Measurements from ENCODE around the gene GCK.

Gene GCK

DNA sequence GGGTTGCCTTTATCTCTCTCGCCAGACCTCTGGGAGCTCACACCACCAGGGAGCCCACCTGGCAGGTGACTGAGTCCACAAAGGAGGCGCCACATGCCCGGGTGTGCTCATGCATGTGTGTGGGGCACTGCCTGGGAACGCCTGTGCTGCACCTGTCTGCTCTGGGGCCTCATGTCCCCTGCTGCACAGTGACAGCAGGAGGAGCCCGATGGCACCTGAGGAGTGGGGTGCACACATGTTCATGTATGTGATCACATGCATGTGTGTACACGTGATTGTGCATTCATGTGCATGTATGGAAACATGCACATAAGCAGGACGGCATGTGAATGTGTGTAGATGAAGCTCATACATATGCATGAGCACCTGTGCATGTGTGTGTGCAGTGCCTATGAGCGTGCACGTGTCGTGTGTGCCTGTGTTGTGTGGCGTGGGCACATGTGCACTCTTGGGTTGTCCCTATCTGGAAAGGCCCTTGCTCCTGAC lies 33.6 kb upstream of the GCK start:
- DNase-seq (ENCODE audit: low read depth, low spot score): no peak

GRCh38 chr7:44222074-44222473 lies 32.8 kb upstream of the GCK start:
- no peak for DNase-seq (ENCODE audit: low read depth, low spot score)

GRCh38 chr7:44221231-44221791 lies 32.1 kb upstream of the GCK start:
- peak; percentile 47 for DNase-seq (ENCODE audit: low read depth, low spot score)

DNA sequence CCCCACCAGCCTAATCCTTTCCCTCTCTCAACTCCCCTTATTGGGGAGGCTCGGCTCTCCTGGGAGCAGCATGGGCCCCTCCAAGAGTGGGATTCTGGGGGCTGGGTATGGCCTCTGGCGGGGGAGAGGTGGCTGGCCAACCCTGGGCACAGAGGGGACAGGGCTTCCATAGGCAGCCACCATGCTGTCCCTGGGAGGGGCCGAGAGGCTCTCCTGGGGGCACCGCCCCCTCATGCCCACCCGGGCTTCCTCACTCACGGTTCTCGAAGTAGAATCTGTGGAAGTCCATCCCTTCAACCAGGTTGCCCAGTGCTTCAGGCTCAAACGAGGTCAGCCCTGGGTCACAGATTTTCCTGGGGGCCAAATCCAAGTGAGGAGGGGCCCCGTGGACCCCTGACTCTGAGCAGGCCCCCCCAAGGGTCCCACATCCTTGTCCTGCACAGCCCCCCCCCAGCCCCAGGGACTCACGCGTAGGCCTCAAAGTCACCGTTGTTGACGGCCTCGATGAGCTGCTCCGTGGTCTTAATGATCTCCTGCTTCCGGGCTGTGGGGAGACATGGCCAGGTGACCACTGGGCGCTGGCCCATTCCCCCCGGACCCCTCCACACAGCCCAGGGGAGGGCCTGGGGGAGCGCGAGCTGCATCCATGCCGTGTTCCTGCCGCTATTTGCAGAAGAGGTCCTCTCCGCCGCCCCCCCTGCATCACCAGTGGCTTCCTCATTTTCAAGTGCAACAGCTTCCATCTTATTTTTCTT lies 31.3 kb upstream of the GCK start:
- no peak for DNase-seq (ENCODE audit: low read depth, low spot score)

- DNase-seq (ENCODE audit: low read depth, low spot score): no peak
Observed at GRCh38 chr7:44220046-44220357, 30.8 kb upstream of the GCK start.

DNA sequence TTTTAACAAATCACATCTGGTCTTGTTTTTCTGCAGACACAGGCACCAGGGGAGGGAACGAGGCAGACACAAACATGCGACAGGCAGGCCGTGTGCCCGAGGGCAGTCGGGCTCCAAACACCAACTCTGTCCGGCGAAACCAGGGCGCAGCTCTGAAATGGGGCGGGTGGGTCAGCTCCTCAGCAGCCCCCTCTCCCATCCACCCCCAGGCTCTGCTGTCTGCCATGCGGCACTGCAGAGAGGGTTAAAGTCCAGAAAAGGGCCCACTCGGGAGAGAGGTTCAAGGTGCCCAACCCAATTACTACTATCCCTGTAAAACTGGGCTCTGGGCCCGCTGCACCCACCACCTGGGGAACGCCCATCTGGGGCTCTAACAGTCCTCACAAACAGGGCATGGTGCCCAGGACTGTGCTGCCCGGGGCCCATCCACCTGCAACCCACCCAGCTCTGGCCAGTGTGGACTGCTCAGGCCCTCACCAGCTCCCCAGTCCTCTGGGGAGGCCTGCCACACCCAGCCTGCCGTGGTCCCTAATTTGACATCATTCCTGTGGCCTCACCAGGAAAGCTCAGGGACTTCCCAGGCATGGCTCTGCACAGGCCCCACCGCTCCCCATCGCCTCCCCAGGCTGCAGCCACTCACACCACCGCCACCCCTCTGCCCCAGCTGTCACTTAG lies 30.3 kb upstream of the GCK start:
- DNase-seq (ENCODE audit: low read depth, low spot score): no peak

- peak; percentile 88 for DNase-seq (ENCODE audit: low read depth, low spot score)
Observed at GRCh38 chr7:44218418-44219201, 29.4 kb upstream of the GCK start.

GRCh38 chr7:44217852-44218402 lies 28.7 kb upstream of the GCK start:
- DNase-seq (ENCODE audit: low read depth, low spot score): no peak

- no peak for DNase-seq (ENCODE audit: low read depth, low spot score)
Observed at GRCh38 chr7:44217223-44217714, 28.0 kb upstream of the GCK start.

DNA sequence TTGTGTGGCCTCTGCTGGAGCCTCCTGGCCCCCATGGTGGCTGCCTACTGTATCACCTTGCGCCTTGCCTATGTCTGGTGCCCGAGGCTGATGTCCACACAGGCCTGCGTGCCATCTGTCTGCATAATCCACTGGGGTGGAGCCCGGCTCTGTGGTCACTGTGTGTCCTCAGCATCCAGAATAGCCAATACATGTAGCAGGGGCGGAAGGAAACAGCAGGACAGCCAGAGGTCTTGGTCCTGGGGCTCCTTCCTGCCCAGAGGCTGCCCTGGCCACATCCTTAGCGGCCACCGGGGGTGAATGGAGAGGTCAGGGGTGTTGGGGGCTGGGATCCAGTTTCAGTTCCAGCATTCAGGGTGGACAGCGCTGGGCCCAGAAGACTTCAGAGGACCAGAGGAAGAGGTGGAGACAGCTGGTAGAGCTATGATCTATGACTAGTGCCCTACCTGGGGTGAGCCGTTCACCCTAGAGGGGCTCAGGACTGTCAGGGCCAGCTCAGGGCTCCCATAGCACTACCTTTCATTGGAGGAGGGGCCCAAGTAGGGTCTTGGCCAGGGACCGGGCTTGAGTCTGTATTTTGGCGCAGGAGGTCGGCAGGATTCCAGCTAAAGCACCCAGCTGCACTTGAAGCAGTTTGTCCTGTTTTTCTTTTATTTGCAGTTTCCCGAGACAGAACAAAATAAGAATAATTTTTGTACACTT lies 27.4 kb upstream of the GCK start:
- no peak for DNase-seq (ENCODE audit: low read depth, low spot score)

DNA sequence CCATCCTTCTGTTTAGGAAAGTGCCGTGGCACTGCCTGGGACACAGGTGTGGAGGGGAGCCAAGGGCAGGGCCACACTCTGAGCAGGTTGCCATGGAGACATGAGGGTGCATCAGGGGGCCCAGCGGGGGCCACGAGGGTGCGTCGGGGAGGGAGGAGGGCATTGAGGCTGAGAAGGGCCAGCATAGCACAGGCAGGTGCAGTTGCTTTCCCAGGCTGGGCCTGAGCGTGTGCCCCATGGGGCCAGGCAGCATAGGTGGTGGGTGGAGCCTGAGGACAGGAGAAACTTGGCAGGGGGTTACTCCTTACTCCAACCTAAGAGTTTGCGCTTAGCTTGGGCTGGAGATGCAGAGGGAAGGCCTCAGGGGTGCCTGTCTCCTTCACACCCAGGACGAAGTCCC lies 26.8 kb upstream of the GCK start:
- no peak for DNase-seq (ENCODE audit: low read depth, low spot score)

DNA sequence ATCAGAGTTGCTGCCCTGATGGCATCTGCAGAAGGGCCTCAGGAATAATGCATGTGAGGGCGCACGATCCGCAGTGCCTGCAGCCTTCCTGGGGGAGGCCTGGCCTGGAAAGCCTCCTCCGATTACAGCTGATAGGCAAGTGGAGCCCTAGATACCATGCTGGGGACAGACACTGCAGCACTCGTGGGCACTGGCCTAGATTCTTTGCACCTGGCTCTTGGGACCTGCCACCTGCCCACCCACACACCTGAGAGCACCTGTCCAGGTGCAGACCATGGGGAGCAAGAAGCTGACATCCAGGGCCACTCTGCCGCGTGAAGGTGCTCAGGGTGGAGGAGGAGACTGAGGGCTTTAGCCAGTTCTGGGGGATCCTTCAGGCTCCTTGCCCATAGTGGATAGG lies 26.3 kb upstream of the GCK start:
- no peak for DNase-seq (ENCODE audit: low read depth, low spot score)

GRCh38 chr7:44213877-44214388 lies 24.7 kb upstream of the GCK start:
- DNase-seq (ENCODE audit: low read depth, low spot score): no peak

DNA sequence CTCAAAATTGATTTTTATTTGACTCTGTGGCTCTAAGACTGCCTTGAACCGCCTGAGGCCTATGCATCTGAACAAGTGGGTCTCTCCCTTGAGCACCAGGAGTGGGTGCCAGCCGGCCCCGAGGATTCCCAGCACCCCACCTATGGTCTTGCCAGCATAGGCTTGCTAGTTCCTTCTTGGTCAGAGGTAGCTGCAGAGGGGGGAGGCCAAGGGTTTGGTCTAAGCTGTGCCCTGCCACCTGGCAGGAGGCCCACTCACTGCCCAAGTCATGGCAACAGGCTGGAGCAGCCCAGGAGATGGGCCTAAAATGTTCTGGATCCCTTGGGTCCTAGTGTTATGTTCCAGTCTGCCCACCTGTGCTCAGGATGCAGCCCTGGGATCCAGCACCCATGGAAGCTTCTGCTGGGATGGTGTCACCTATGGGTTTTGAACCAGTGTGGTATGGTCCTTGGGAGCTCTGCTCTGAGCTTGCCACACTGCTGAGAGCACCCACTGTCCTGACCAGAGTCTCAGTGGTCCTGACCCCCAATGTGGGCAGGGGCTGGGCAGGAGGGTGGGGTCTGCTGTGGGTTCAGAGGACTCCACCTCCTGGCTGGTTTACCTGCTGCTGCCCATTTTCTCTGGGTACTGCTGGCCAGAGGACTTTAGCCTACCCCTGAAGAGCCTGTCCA lies 24.1 kb upstream of the GCK start:
- no peak for DNase-seq (ENCODE audit: low read depth, low spot score)

DNA sequence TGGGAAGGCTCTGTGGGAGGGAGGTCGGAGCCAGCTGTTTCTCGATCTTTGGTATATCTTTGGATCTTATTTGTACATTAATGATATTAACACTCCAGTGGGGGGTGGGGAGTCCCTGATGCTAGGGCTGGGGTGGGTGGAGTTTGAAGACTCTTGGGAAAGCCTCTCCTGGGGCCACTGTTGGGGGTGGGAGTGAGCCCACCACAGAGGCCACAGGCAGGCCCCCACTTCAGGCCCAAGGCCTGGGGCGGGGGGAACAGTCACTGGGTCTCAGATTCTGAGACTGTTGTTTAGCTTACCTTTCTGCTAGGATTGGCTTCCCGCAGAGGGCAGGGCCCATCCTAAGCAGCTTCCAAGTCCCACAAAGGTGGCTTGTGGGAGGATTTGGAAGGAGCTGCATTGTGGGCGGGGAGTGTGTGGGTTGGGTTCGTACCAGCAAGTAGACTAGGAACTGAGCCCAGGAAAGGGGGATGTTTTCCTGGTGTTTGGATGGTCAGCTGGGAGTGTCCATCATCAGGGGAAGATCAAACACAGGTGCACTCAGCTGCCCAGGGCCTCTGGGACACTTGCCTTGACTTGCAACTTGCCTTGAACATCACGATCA lies 23.4 kb upstream of the GCK start:
- DNase-seq (ENCODE audit: low read depth, low spot score): no peak

DNA sequence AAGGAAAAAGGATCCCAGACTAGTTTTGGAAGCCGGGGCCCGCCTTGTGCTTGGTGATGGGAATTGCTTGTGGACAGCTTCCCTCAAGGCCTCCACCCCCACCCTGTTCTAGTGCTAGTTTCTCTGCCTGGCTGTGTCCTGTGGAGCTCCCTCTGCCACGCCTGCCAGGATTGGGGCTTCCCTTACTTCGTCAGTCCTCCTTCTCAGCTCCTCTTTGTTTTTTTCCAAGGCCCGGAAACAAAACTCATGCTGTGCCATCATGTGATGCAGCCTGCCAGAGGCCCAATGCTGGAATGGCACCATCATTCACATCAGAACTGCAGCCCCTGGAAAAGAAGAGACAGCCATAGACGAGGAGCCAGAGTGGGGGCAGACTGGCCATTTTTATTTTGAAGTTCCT lies 22.8 kb upstream of the GCK start:
- DNase-seq (ENCODE audit: low read depth, low spot score): no peak

GRCh38 chr7:44211126-44211675 lies 22.0 kb upstream of the GCK start:
- DNase-seq (ENCODE audit: low read depth, low spot score): no peak

DNA sequence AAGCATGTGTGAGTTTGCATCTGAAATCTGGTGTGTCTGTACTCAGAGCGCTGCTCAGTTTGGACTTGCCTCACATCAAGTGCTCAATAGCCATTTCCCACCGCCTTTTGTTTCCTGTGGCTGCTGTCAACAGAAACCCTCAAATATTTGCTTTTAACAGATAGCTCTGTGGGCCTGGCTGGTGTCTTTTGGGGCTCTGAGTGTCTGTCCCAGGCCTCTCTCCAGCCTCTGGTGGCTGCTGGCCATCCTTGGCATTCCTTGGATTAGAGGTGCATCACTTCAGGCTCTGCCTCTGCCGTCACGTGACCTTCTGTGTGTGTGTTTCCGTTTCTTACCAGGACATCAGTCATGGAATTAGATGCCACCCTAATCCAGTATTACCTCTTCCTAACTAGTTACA lies 20.9 kb upstream of the GCK start:
- no peak for DNase-seq (ENCODE audit: low read depth, low spot score)

DNA sequence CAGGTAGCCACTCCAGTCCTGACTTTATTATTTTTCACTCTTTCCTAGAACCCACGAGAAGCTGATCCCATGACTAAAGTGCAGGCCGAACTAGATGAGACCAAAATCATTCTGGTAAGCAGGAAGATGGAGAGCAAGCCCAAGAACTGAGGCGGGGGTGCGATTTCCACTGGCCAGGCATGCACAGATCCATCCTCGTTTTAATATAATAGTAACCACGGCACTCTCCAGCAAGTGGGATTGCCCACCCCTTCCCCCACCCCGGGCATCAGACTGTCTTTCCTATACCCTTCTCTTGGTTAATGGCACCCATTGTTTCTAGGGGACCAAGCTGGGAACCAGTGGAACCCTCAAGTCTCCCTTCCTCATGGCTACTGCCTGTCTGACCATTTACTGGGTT lies 18.8 kb upstream of the GCK start:
- DNase-seq (ENCODE audit: low read depth, low spot score): no peak

DNA sequence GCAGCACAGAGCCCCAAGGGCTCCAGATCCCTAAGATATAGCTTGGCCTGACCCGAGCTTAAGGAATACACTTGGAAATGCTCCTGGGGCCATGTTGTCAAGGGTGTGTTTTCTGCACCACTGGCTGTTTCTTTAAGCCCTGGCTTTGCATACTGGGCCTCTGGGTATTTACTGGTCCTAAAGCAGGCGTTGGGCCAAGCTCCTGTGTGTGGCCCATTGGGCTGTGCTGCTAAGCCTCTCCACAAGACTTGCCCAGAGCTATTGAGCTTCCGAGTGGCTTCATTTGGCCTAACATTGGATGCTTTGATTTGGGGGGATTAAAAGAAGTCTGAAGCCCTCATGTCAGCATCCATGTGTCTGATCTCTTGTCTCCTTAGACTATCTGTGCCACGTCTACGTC lies 16.8 kb upstream of the GCK start:
- no peak for DNase-seq (ENCODE audit: low read depth, low spot score)
